Fibroblast of skin of left biceps (primary cell): ENCODE results near the gene ZFPM1.
A peak's percentile ranks its signal among the peaks of the same experiment; 100 is the strongest.

Experiments
- DNase-seq, 2 experiments: peaks; one replicate each; pipeline ENCODE4 v3.0.0-alpha.2; 2013; ENCODE audit warnings: low read depth in 2 of 2

Gene ZFPM1

GRCh38 chr16:88561485-88562359 is 108.6 kb downstream of the ZFPM1 start:
- DNase-seq, result peak in 1 of 2 experiments; percentile 7

- DNase-seq, result no peak
These were observed 113.1 kb downstream of the ZFPM1 start for GRCh38 chr16:88566158-88566557.

- DNase-seq, result no peak
These were observed 115.9 kb downstream of the ZFPM1 start for GRCh38 chr16:88568710-88569613.

- no peak for DNase-seq
These were observed 116.5 kb downstream of the ZFPM1 start for GRCh38 chr16:88569614-88569984.

- DNase-seq, result peak; percentile 88 to 93
These were observed 117.1 kb downstream of the ZFPM1 start, which contains the start of gene ZC3H18 for GRCh38 chr16:88569985-88570690. Gene ZC3H18 (plus strand): TSS chr16:88570403. CDS start chr16:88577124, 6,721 bp downstream.

GRCh38 chr16:88570691-88571092 is 117.6 kb downstream of the ZFPM1 start:
- DNase-seq, result no peak

GRCh38 chr16:88575251-88575650 is 122.2 kb downstream of the ZFPM1 start:
- DNase-seq, result no peak

GRCh38 chr16:88576307-88576706 is 123.2 kb downstream of the ZFPM1 start:
- no peak for DNase-seq

GRCh38 chr16:88577166-88577565 is 124.1 kb downstream of the ZFPM1 start:
- no peak for DNase-seq

- no peak for DNase-seq
These were observed 125.6 kb downstream of the ZFPM1 start for GRCh38 chr16:88578446-88579313.

GRCh38 chr16:88580371-88580770 is 127.3 kb downstream of the ZFPM1 start:
- no peak for DNase-seq

- DNase-seq, result no peak
These were observed 128.0 kb downstream of the ZFPM1 start for GRCh38 chr16:88581033-88581432.

- no peak for DNase-seq
These were observed 130.0 kb downstream of the ZFPM1 start for GRCh38 chr16:88582912-88583575.

GRCh38 chr16:88584676-88585075 is 131.6 kb downstream of the ZFPM1 start:
- DNase-seq, result no peak

GRCh38 chr16:88585269-88585668 is 132.2 kb downstream of the ZFPM1 start:
- DNase-seq, result no peak

GRCh38 chr16:88585927-88586581 is 133.0 kb downstream of the ZFPM1 start:
- no peak for DNase-seq
